HepG2 (cell line): ENCODE measurements around the gene SCAI. TPM values are rescaled to one million over a fixed set of nuclear protein-coding genes. Genes with fewer than 3 reads are reported as not detected.
A peak's percentile ranks its signal among the peaks of the same experiment; 100 is the strongest.

ENCODE experiments used
- ATAC-seq: fragments of 200-7000 bp; cut with Tn5 transposase; 3 replicates; pipeline ENCODE4 v1.9.1; 2020; ENCODE audit warnings: mild to moderate bottlenecking, moderate library complexity
- BruUV-seq: library from RNA; stranded (reverse); fragments of 400-500 nt; replicated peaks from 2 replicates; lab custom pipeline; 2021; lab: Mats Ljungman, UMichigan
- CTCF ChIA-PET: fragments of 300-600 bp; formaldehyde crosslinking; extraction: SDS; loops from one replicate; lab custom pipeline; 2021; ENCODE audit warnings: low total read pairs, inconsistent platforms, low intra/inter-chr PET ratio; lab: Yijun Ruan, JAX
- POLR2A ChIA-PET: fragments of 350-600 bp; sonication (Branson Sonifier 250); formaldehyde crosslinking; loops from one replicate; lab custom pipeline; 2020; ENCODE audit warnings: antibody characterized with exemption, inconsistent platforms; lab: Yijun Ruan, JAX
- DNase-seq: peaks from one replicate; pipeline ENCODE4 v3.0.0-alpha.2; 2015; ENCODE audit warnings: low spot score
- FAIRE-seq: peaks from 3 replicates; lab custom pipeline; 2011; peaks lifted over from hg19 to GRCh38; lab: Jason Lieb, UNC
- H2AFZ ChIP-seq: one replicate; pipeline ENCODE4 v1.6.1; 2011; ENCODE audit warnings: low read length, inconsistent platforms
- H3K27ac ChIP-seq: fragments of 300-600 bp; 3 replicates; pipeline ENCODE4 v1.8.0; 2011; ENCODE audit warnings: mixed run types, mild to moderate bottlenecking, mixed read lengths, low read length, inconsistent platforms; ENCODE audit not compliant: insufficient read depth; ENCODE audit errors: extremely low read length
- H3K27me3 ChIP-seq, 2 experiments: fragments of 200-600 bp in 1 of 2; 2 replicates in 1 of 2; 3 replicates in 1 of 2; pipeline versions ENCODE4 v1.6.0 to v1.8.0; 2011; ENCODE audit warnings: low read length in 2 of 2, mild to moderate bottlenecking in 2 of 2, moderate library complexity in 2 of 2, inconsistent platforms in 1 of 2; ENCODE audit not compliant: insufficient read depth in 2 of 2, control insufficient read depth in 1 of 2
- H3K36me3 ChIP-seq, 2 experiments: fragments of 200-600 bp in 1 of 2; replicated peaks in 1 of 2; 2 replicates in 1 of 2; 3 replicates in 1 of 2; pipeline versions ENCODE4 v1.5.1 to v1.8.0; 2011; ENCODE audit warnings: low read length in 2 of 2, inconsistent platforms in 1 of 2; ENCODE audit not compliant: insufficient read depth in 2 of 2, control insufficient read depth in 1 of 2
- H3K4me1 ChIP-seq: 2 replicates; pipeline ENCODE4 v1.5.1; 2012; ENCODE audit warnings: low read length, inconsistent platforms; ENCODE audit not compliant: insufficient read depth
- H3K4me2 ChIP-seq: 2 replicates; pipeline ENCODE4 v1.6.0; 2011; ENCODE audit warnings: low read depth, low read length, inconsistent platforms
- H3K4me3 ChIP-seq, 3 experiments: fragments of 200-600 bp in 1 of 3; sonication (generic), shearing (Covaris generic) in 1 of 3; replicated peaks in 1 of 3; 2 replicates each; pipeline ENCODE4 v1.5.1; 2011 to 2016; ENCODE audit warnings: low read length in 3 of 3, inconsistent platforms in 2 of 3, low read depth in 2 of 3, mild to moderate bottlenecking in 2 of 3, control low read depth in 1 of 3, mixed read lengths in 1 of 3; ENCODE audit not compliant: insufficient read depth in 1 of 3
- H3K79me2 ChIP-seq: one replicate; pipeline ENCODE4 v1.6.1; 2011; ENCODE audit warnings: low read length, inconsistent platforms; ENCODE audit not compliant: insufficient read depth
- H3K9ac ChIP-seq: 2 replicates; pipeline ENCODE4 v1.6.0; 2011; ENCODE audit warnings: mild to moderate bottlenecking, low read depth, low read length, inconsistent platforms; ENCODE audit not compliant: insufficient read depth
- H3K9me3 ChIP-seq: 2 replicates; pipeline ENCODE4 v1.5.1; 2012; ENCODE audit warnings: mild to moderate bottlenecking, low read length
- H4K20me1 ChIP-seq: 2 replicates; pipeline ENCODE4 v1.6.0; 2011; ENCODE audit warnings: inconsistent platforms, mild to moderate bottlenecking, low read length, moderate library complexity; ENCODE audit not compliant: insufficient read depth
- RARA ChIP-seq: IDR thresholded peaks from 2 replicates; pipeline ENCODE4 v1.6.1; 2016; ENCODE audit warnings: missing genetic modification reagents, missing compliant biosample characterization
- ZNF230 ChIP-seq: sonication (generic); formaldehyde crosslinking; IDR thresholded peaks from 2 replicates; pipeline ENCODE4 v1.4.0; 2020; ENCODE audit warnings: mild to moderate bottlenecking, missing genetic modification reagents
- ZNF232 ChIP-seq: sonication (generic); formaldehyde crosslinking; IDR thresholded peaks from 2 replicates; pipeline ENCODE4 v1.4.0; 2020; ENCODE audit warnings: missing genetic modification reagents, borderline replicate concordance
- WGBS: methylation state at CpG from one replicate; pipeline ENCODE4 v1.1.6; 2017; ENCODE audit warnings: low lambda C conversion rate; 5-methylcytosine and 5-hydroxymethylcytosine counted together
- in situ Hi-C: cut with HindIII; loops from 2 replicates; pipeline ENCODE4 v1.10.0; 2017; ENCODE audit warnings: low pct_unique_long_range_greater_than_20kb; ENCODE audit not compliant: extremely low pct_ligation_motif_present
- intact Hi-C: fragments of 100-400 bp; cut with micrococcal nuclease; formaldehyde crosslinking; loops from one replicate; pipeline ENCODE4 v1.10.0; 2022; ENCODE audit not compliant: unreplicated experiment
- polyA plus RNA-seq, 8 experiments: library from polyadenylated mRNA; depleted of rRNA in 3 of 8; stranded (reverse) in 7 of 8; unstranded in 1 of 8; fragments of >200 nt; fragmentation: Illumina TruSeq in 4 of 8; extraction: Trizol in 4 of 8; gene quantifications; 2 replicates each; pipeline versions ENCODE4 v1.2.1 to v1.2.3, GENCODE V29; 2011 to 2016; ENCODE audit warnings: low read depth in 4 of 8, missing spikeins in 1 of 8, mixed read lengths in 1 of 8; ENCODE audit not compliant: insufficient read depth in 1 of 8
- total RNA-seq, 5 experiments: library from RNA; depleted of rRNA; stranded (reverse); fragments of >200 nt; fragmentation: Illumina TruSeq; extraction: Trizol; gene quantifications; 2 replicates each; pipeline ENCODE4 v1.2.3, GENCODE V29; 2016; ENCODE audit warnings: low read depth in 1 of 5
- TF ChIP-seq, protein P1 (sequence below): sonication (generic); formaldehyde crosslinking; IDR thresholded peaks from 2 replicates; pipeline ENCODE4 v1.4.0; 2020; ENCODE audit warnings: missing genetic modification reagents
- TF ChIP-seq, protein P2 (sequence below): sonication (generic); formaldehyde crosslinking; conservative IDR thresholded peaks from 2 replicates; pipeline ENCODE4 v1.4.0; 2020; ENCODE audit warnings: missing genetic modification reagents
- TF ChIP-seq, protein P3 (sequence below): sonication (generic); formaldehyde crosslinking; IDR thresholded peaks from 2 replicates; pipeline ENCODE4 v1.4.0; 2020; ENCODE audit warnings: mild to moderate bottlenecking, missing genetic modification reagents, borderline replicate concordance

Gene SCAI
- total and polyA plus RNA-seq, 2 of the 13 experiments (the other 11 are each of a cell fraction or from before 2014, with no cell fraction given), result 4.4 to 8.4 TPM

DNA sequence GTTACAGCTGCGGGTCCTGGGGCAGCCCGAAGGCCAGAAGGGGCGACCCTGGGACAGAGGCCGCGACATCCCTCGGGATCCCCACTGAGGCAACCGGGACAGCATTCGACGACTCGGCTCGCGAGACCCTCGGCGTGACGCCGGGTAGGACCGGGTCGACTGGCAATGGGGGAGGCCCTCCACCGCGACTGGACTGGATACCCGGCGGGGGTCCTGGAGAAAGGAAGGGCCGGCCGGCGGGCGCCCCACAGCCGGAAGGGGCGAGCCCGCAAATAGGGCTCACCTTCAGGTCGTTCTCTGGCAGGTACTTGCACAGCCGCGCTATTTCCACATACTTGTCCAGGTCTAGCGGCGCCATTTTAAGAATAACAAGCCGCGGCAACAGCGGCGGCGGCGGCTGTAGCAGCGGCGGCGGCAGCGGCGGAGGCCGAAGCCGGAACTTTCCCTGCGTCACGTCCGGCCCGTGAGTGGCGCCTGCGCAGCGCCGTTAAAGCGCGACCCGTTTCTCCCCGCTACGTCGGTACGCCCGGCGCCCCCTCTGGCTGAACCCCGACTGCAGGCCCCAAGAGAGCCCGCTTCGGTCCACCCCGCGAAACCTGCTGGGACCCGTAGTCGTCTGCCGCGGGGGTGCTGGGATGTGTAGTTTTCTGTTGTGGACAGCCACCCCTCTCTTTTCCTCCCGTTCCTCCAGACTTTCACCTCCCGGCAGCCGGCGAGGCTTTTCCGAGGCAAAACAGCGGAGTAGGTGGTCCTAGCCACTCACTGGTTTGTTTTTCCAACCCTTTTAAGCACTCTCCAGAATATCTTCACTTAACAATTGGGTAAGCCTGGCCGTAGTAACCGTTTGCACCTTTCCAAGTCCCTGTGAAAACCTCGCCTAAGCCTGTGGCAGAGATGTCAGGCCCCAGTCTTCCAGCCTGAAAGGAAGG is 46.3 kb upstream of the SCAI start, which contains the start of gene PPP6C (continued):
- TF ChIP-seq, protein P1, sequence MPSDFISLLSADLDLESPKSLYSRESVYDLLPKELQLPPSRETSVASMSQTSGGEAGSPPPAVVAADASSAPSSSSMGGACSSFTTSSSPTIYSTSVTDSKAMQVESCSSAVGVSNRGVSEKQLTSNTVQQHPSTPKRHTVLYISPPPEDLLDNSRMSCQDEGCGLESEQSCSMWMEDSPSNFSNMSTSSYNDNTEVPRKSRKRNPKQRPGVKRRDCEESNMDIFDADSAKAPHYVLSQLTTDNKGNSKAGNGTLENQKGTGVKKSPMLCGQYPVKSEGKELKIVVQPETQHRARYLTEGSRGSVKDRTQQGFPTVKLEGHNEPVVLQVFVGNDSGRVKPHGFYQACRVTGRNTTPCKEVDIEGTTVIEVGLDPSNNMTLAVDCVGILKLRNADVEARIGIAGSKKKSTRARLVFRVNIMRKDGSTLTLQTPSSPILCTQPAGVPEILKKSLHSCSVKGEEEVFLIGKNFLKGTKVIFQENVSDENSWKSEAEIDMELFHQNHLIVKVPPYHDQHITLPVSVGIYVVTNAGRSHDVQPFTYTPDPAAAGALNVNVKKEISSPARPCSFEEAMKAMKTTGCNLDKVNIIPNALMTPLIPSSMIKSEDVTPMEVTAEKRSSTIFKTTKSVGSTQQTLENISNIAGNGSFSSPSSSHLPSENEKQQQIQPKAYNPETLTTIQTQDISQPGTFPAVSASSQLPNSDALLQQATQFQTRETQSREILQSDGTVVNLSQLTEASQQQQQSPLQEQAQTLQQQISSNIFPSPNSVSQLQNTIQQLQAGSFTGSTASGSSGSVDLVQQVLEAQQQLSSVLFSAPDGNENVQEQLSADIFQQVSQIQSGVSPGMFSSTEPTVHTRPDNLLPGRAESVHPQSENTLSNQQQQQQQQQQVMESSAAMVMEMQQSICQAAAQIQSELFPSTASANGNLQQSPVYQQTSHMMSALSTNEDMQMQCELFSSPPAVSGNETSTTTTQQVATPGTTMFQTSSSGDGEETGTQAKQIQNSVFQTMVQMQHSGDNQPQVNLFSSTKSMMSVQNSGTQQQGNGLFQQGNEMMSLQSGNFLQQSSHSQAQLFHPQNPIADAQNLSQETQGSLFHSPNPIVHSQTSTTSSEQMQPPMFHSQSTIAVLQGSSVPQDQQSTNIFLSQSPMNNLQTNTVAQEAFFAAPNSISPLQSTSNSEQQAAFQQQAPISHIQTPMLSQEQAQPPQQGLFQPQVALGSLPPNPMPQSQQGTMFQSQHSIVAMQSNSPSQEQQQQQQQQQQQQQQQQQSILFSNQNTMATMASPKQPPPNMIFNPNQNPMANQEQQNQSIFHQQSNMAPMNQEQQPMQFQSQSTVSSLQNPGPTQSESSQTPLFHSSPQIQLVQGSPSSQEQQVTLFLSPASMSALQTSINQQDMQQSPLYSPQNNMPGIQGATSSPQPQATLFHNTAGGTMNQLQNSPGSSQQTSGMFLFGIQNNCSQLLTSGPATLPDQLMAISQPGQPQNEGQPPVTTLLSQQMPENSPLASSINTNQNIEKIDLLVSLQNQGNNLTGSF, result no peak
- TF ChIP-seq RARA (CRISPR knock-in tag), result no peak
- TF ChIP-seq, all 625 proteins: peak for 231

DNA sequence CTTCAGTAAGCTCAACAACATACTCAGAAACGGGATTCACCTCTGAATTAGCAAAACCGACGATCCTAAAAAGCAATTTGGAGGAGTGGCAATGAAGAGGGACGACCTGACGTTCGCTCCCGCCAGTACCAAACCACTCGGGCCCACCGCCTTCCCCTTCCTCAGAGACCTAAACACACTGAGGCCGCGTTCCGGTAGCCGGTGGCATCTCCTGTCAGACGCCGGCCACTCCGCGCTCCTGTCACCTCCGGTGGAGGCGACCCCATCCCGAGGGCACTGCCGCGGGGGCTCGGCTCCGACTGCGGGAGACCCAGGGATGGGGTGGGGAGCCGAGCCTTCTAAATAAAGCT is 45.7 kb upstream of the SCAI start:
- in situ Hi-C loops (no loop called here), intact Hi-C loops (no loop called here)
- H3K4me3 ChIP-seq, result peak overlapping the region; percentile 91 to 100 (median 98)
- 0% methylated on average over 3 of the region's 26 CpGs for WGBS
- H3K79me2 ChIP-seq, result peaks cover 47% of the 10 kb centered on the region
- ChIA-PET CTCF (no interaction called here), POLR2A (interaction anchor here (3.2 kb wide), 1 partner anchor 10 kb away, joined by 29 read pairs; the partner anchor contains the start of gene RABEPK)
- DNase-seq, result no peak
- no peaks in the 10 kb centered on the region for H3K36me3 ChIP-seq
- peak overlapping the region; percentile 90 for H3K27ac ChIP-seq
- H3K4me2 ChIP-seq, result peak overlapping the region; percentile 86
- peak overlapping the region; percentile 98 for H3K9ac ChIP-seq
- no peaks in the 10 kb centered on the region; a peak in 1 of 5 replicates for H3K27me3 ChIP-seq
- peak; percentile 47 for ATAC-seq
- H3K4me1 ChIP-seq, result peaks cover 49% of the 10 kb centered on the region
- H2AFZ ChIP-seq, result no peak overlapping the region
- H3K9me3 ChIP-seq, result no peaks in the 10 kb centered on the region
- BruUV-seq, result TSS peak; percentile 87
- H4K20me1 ChIP-seq, result no peaks in the 10 kb centered on the region
- no peak for FAIRE-seq
- TF ChIP-seq, protein P2, sequence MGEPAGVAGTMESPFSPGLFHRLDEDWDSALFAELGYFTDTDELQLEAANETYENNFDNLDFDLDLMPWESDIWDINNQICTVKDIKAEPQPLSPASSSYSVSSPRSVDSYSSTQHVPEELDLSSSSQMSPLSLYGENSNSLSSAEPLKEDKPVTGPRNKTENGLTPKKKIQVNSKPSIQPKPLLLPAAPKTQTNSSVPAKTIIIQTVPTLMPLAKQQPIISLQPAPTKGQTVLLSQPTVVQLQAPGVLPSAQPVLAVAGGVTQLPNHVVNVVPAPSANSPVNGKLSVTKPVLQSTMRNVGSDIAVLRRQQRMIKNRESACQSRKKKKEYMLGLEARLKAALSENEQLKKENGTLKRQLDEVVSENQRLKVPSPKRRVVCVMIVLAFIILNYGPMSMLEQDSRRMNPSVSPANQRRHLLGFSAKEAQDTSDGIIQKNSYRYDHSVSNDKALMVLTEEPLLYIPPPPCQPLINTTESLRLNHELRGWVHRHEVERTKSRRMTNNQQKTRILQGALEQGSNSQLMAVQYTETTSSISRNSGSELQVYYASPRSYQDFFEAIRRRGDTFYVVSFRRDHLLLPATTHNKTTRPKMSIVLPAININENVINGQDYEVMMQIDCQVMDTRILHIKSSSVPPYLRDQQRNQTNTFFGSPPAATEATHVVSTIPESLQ (CRISPR knock-in tag), result no peak
- TF ChIP-seq, protein P3, sequence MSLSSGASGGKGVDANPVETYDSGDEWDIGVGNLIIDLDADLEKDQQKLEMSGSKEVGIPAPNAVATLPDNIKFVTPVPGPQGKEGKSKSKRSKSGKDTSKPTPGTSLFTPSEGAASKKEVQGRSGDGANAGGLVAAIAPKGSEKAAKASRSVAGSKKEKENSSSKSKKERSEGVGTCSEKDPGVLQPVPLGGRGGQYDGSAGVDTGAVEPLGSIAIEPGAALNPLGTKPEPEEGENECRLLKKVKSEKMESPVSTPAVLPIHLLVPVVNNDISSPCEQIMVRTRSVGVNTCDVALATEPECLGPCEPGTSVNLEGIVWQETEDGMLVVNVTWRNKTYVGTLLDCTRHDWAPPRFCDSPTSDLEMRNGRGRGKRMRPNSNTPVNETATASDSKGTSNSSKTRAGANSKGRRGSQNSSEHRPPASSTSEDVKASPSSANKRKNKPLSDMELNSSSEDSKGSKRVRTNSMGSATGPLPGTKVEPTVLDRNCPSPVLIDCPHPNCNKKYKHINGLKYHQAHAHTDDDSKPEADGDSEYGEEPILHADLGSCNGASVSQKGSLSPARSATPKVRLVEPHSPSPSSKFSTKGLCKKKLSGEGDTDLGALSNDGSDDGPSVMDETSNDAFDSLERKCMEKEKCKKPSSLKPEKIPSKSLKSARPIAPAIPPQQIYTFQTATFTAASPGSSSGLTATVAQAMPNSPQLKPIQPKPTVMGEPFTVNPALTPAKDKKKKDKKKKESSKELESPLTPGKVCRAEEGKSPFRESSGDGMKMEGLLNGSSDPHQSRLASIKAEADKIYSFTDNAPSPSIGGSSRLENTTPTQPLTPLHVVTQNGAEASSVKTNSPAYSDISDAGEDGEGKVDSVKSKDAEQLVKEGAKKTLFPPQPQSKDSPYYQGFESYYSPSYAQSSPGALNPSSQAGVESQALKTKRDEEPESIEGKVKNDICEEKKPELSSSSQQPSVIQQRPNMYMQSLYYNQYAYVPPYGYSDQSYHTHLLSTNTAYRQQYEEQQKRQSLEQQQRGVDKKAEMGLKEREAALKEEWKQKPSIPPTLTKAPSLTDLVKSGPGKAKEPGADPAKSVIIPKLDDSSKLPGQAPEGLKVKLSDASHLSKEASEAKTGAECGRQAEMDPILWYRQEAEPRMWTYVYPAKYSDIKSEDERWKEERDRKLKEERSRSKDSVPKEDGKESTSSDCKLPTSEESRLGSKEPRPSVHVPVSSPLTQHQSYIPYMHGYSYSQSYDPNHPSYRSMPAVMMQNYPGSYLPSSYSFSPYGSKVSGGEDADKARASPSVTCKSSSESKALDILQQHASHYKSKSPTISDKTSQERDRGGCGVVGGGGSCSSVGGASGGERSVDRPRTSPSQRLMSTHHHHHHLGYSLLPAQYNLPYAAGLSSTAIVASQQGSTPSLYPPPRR, result 0 out of 2 replicates have a peak, but pooled peaks have one; percentile 14
- TF ChIP-seq ZNF230 (peak; percentile 16; the same call in 1 of the 2 replicates), ZNF232 (CRISPR knock-in tag) (no peak)
